T-helper 17 cell (primary cell): ENCODE measurements around the gene EXT2. TPM values are rescaled to one million over a fixed set of nuclear protein-coding genes. Genes with fewer than 3 reads are reported as not detected.
A peak's percentile ranks its signal among the peaks of the same experiment; 100 is the strongest.

Experiments
- ATAC-seq: fragments of 150-1000 bp; cut with Tn5 transposase; 2 replicates; pipeline ENCODE4 v1.10.0; 2021; ENCODE audit warnings: mild to moderate bottlenecking, moderate library complexity
- DNase-seq, 3 donors: peaks; one replicate each; pipeline versions ENCODE4 v3.0.0 to v3.0.0-alpha.2; 2020 to 2021
- H3K9me3 ChIP-seq: one replicate; pipeline ENCODE4 v1.7.0; 2013; ENCODE audit warnings: low read length, mild to moderate bottlenecking; ENCODE audit not compliant: control insufficient read depth, poor library complexity, severe bottlenecking
- H3K27ac Mint-ChIP-seq: one replicate; pipeline ENCODE4 v1.8.0; 2022; ENCODE audit warnings: mild to moderate bottlenecking, moderate library complexity, mixed read lengths
- H3K27me3 Mint-ChIP-seq: one replicate; pipeline ENCODE4 v1.8.0; 2022; ENCODE audit warnings: mixed read lengths
- H3K36me3 Mint-ChIP-seq: one replicate; pipeline ENCODE4 v1.8.0; 2022; ENCODE audit warnings: low read depth, mixed read lengths
- H3K4me1 Mint-ChIP-seq: one replicate; pipeline ENCODE4 v1.8.0; 2022; ENCODE audit warnings: mild to moderate bottlenecking, mixed read lengths
- H3K4me3 Mint-ChIP-seq: one replicate; pipeline ENCODE4 v1.8.0; 2022; ENCODE audit warnings: mild to moderate bottlenecking, moderate library complexity, mixed read lengths
- total RNA-seq, 4 donors: library from RNA in 2 of 4; stranded (reverse) in 2 of 4; gene quantifications; one replicate each; pipeline ENCODE4 v1.2.3 and lab custom pipeline; 2022 to 2026

EXT2 gene
- total RNA-seq, 2 donors from 2014 or later: 23.6 to 28.0 TPM

DNA sequence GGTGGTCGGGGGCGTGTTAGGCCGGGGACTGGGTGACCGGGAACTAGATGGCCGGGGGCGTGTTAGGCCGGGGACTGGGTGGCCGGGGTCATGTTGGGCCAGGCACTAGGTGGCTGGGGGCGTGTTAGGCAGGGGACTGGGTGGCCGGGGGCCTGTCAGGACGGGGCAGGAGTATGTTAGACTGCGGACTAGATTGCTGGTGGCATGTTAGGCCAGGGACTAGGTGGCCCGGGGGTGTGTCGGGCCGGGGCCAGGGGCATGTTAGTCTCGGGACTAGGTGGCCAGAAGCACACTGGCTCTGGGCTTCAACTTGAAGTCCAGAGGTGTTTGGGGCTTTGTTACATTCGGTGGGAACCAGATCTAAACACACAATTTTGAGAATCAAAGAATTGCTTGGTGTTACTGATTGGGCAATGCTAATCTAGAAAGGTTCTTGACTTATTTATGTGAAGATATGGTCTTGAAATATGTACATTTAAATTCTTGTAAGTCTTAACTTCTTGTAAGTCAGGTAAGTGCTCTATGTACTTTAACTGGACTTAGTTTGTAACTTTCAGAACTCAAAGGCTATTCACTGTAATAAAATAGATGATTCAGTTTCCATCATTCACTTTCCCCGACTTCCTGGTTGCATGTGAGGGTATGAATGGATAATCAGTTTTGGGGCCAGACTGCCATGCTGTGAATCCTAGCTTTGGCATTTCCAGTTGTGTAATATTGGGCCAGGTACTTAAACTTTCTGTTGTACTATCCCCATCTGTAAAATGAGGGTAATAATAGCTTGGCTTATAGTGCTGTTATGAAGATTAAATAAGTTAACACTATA is 1.1 kb downstream of the EXT2 start:
- Mint-ChIP-seq H3K4me3 (peak overlapping the region; percentile 86), H3K27me3 (no peaks in the 10 kb centered on the region), H3K36me3 (peaks cover 2% of the 10 kb centered on the region), H3K4me1 (peaks cover 30% of the 10 kb centered on the region), H3K27ac (peak overlapping the region; percentile 70)
- DNase-seq: no peak
- no peaks in the 10 kb centered on the region for H3K9me3 ChIP-seq
- ATAC-seq: no peak

DNA sequence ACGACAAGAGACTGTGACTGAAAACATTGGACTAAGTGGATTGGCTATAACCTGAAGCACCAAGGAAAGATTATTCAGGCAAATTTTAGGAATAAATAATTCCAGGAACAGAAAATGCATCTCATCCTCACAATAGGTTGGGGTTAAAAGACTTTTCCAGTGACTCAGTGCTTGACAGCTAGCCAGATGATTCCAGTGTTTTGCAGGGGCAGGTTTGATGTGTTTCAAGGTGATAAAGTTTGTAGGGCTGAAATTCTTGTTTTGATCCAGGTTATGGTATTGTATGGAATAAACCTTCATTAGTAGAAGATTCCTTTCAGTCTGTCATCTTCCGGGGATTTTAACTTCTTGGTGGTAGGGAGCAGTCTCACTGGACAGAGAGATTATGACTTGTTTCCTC is 2.3 kb downstream of the EXT2 start:
- ATAC-seq (no peak), DNase-seq (no peak)
- no peaks in the 10 kb centered on the region for H3K9me3 ChIP-seq
- H3K4me1 Mint-ChIP-seq: peaks cover 38% of the 10 kb centered on the region
- H3K27ac Mint-ChIP-seq: no peak overlapping the region
- H3K36me3 Mint-ChIP-seq: peaks cover 2% of the 10 kb centered on the region
- H3K27me3 Mint-ChIP-seq: no peaks in the 10 kb centered on the region
- H3K4me3 Mint-ChIP-seq: no peak overlapping the region

DNA sequence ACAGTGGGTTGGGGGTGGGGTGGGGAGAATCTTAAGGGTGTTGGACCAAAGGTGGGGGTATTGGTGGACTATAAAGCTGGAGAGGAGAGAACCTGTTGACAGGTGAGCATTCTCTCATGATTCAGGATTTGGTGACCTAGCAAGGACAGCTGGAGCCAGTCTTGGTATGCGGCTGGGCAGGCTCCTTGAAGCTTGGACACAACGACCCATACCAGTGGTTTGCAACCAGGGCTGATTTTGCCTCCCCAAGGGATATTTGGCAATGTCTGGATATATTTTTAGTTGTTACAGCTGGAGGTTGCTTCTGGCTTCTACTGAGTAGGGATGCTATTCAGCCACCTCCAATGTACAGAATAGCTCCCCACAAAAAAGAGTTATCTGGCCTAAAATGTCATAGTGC is 5.6 kb downstream of the EXT2 start:
- H3K9me3 ChIP-seq: no peaks in the 10 kb centered on the region
- no peak overlapping the region for H3K27ac Mint-ChIP-seq
- ATAC-seq: no peak
- peaks cover 34% of the 10 kb centered on the region for H3K4me1 Mint-ChIP-seq
- no peak for DNase-seq
- H3K27me3 Mint-ChIP-seq: no peaks in the 10 kb centered on the region
- H3K36me3 Mint-ChIP-seq: peaks cover 2% of the 10 kb centered on the region
- H3K4me3 Mint-ChIP-seq: no peak overlapping the region

DNA sequence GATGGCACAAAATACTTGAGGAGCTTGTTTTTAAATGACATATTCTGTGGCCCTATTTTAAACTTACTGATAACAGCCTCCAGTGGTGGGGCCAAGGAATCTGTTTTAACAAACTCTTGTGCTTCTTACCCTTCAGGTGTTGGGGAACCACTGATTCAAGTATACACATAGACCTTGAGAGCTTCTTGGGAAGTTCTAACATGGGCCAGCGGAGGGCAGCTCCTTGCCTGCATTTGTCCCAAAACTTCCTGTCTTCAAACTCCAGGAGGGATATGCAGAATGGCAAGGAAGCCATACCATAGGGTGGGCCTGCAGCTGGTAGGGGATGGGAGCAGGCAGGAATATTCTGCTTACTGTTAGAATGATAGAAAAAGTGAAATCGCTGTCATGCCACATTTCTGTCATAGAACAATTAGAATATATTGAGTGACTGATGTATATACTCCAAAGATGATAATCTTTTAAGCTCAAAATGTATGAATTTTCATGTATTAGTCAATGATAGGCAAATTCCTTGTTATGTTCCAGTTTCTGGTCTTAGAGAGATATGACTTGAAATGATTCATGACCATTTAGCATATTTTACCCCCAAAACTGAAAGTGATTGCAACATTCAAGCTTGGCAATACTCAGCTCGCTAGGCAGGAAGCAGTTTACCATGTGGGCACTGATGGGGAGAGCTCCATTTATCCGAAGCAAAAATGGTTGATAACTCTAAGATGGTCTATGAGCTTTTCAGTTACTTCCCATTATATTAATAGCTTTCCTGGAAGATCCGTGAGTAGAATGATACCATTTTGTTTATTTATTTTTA is 9.2 kb downstream of the EXT2 start:
- H3K4me1 Mint-ChIP-seq: peaks cover 22% of the 10 kb centered on the region
- no peak overlapping the region for H3K27ac Mint-ChIP-seq
- ATAC-seq (no peak), DNase-seq (no peak)
- H3K36me3 Mint-ChIP-seq: peaks cover 2% of the 10 kb centered on the region
- H3K27me3 Mint-ChIP-seq: no peaks in the 10 kb centered on the region
- no peak overlapping the region for H3K4me3 Mint-ChIP-seq
- H3K9me3 ChIP-seq: no peaks in the 10 kb centered on the region

DNA sequence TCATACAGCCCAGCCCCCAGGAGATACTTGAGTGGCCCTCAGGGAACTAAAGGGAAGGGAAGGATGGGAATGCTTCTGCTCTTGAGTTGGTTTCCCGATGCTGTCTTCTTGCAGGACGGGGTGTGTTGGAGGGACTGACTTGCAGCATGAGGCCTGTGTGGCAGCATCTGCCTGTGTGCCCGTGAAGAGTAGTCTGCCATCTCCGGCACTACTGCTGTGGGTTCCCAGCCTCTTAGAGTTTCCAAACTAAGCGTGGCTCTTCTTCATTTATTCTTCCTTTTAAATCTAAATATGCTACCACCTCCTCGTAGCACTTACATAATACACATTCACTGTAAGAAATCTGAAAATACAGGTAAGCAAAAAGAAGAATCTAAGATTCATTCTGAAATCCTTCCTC is 12.8 kb downstream of the EXT2 start:
- no peaks in the 10 kb centered on the region for H3K27me3 Mint-ChIP-seq
- H3K9me3 ChIP-seq: no peaks in the 10 kb centered on the region
- H3K4me3 Mint-ChIP-seq: no peak overlapping the region
- DNase-seq (no peak), ATAC-seq (no peak)
- no peak overlapping the region for H3K27ac Mint-ChIP-seq
- H3K36me3 Mint-ChIP-seq: peaks cover 8% of the 10 kb centered on the region
- H3K4me1 Mint-ChIP-seq: peaks cover 18% of the 10 kb centered on the region

DNA sequence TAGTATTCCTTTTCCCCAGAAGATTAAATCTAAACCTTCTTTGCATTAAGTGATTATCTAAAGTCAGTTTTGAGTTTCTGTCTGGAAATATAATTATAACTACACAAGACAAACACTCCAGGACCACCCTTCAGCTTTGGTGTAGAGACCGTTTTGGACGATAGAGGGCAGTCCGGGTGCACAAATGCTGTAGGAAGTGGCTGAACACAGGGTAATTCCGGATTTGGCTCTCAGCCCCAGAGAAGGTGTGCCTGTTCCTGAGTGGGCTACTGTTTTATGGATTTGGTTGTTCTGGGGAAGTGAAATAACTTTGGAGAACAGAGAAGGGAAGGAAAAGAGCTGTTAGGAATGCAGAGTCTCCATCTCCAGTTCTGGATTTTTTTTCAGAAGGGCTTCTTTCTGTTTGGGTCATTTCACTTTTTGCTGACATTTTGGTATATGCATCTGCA is 14.8 kb downstream of the EXT2 start:
- Mint-ChIP-seq H3K4me3 (no peak overlapping the region), H3K27ac (peak overlapping the region; percentile 66), H3K27me3 (no peaks in the 10 kb centered on the region), H3K4me1 (peaks cover 22% of the 10 kb centered on the region), H3K36me3 (peaks cover 18% of the 10 kb centered on the region)
- no peaks in the 10 kb centered on the region for H3K9me3 ChIP-seq
- DNase-seq (peak in 2 of 3 donors; percentile 10 to 45), ATAC-seq (peak; percentile 90)

DNA sequence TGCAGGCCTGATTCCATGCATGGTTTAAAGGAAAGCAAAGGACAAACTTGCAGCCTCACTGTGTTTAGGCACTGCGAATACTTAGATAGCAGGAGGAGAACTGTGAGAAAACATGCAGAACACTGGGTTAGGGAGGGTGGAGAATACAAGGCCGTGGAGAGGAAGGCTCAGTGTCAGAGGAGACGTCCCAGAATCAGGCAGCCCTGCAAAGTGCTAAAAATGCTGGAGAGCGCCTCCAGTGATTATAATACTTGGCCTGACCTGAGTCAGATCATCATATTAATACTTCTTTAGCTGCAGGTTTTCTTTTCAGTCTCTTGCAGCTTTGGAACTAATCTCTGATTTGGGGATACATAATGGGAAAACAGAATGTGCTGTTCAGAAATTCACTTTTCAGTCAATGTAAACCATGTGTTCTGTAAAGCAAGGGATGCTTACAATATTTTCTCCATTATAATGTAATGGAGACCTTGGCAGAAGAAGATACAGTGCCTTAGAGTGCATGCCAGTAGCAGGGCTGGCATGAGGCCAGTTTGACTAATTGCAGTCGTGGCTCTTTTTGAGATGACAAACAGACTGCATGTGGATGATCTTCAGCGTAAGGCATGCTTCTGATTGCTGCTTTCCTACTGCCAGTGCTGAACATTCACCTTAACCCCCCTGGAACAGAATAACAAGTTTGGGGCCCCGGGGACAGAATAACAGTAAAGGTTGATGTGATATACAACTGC is 16.8 kb downstream of the EXT2 start:
- Mint-ChIP-seq H3K36me3 (peaks cover 25% of the 10 kb centered on the region), H3K4me3 (no peak overlapping the region), H3K27me3 (no peaks in the 10 kb centered on the region), H3K4me1 (peaks cover 20% of the 10 kb centered on the region), H3K27ac (no peak overlapping the region)
- ATAC-seq: no peak
- no peaks in the 10 kb centered on the region for H3K9me3 ChIP-seq
- no peak for DNase-seq

DNA sequence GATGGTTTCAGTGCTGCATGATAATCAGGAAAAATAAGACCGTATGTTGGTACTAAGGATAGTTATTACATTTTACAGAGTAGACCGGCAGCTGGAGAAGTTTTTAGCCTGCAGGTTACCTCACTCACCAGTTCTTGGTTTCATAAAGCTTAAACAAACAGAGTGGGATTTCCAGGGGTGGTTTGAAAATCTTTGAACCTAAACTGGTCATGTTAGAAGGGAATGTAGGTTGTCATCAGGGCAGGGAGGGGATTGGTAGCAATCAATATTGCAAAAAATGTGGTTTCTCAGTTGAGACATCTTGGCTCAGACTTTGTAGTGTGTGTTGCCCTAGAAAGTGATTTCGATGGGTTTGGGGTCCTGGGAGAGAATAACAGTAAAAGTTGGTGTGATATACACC is 17.5 kb downstream of the EXT2 start:
- Mint-ChIP-seq H3K4me1 (peaks cover 20% of the 10 kb centered on the region), H3K27ac (no peak overlapping the region), H3K27me3 (no peaks in the 10 kb centered on the region), H3K36me3 (peaks cover 27% of the 10 kb centered on the region), H3K4me3 (no peak overlapping the region)
- ATAC-seq (no peak), DNase-seq (no peak)
- H3K9me3 ChIP-seq: no peaks in the 10 kb centered on the region

DNA sequence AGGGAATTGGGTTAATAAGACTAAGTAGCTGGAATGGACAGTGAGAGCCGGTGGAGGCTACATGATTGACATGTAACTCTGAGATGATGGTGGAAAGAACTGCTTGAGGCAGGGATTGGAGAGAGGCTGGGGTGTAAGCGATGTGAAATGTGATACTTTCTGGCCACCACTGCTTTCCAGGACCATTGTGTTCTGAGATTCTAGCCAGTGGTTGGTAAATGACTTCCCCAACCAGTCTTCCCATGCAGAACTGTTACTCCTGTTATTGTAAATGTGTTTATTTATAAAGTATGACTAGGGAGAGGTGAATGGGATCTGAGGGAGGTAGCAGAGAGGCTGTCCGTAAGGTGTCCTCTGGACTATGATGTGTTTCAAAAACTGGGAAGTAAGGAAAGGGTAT is 18.1 kb downstream of the EXT2 start:
- no peak overlapping the region for H3K4me3 Mint-ChIP-seq
- H3K36me3 Mint-ChIP-seq: peaks cover 27% of the 10 kb centered on the region
- no peak for ATAC-seq

DNA sequence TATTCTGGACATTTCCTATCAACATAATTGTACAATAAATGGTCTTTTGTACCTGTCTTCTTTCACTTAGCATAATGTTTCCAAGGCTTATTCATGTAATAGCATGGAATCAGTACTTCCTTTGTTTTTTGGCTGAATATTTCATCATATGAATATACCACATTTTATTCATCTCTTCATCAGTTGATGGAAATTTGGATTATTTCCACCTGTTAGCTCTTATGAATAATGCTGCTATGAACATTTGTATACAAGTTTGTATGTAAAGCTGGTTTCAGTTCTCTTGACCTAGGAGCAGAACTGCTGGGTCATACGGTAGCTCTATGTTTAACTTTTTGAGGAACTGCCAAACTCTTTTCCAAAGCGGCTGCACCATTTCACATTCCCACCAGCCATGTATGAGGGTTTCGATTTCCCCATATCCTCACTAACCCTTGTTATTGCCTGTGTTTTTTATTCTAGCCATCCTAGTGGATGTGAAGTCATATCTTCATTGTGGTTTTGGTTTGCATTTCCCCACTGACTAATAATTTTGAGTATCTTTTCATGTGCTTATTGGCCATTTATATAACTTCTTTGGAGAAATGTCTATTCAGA is 20.9 kb downstream of the EXT2 start:
- Mint-ChIP-seq H3K4me3 (no peak overlapping the region), H3K27me3 (no peaks in the 10 kb centered on the region), H3K27ac (no peak overlapping the region), H3K36me3 (peaks cover 25% of the 10 kb centered on the region), H3K4me1 (peaks cover 13% of the 10 kb centered on the region)
- ATAC-seq (no peak), DNase-seq (no peak)
- no peaks in the 10 kb centered on the region for H3K9me3 ChIP-seq

More for the DNA sequence above, 18.1 kb downstream of the EXT2 start:
- DNase-seq: no peak
- H3K9me3 ChIP-seq: no peaks in the 10 kb centered on the region
- H3K27me3 Mint-ChIP-seq: no peaks in the 10 kb centered on the region
- H3K27ac Mint-ChIP-seq: no peak overlapping the region
- peaks cover 20% of the 10 kb centered on the region for H3K4me1 Mint-ChIP-seq

DNA sequence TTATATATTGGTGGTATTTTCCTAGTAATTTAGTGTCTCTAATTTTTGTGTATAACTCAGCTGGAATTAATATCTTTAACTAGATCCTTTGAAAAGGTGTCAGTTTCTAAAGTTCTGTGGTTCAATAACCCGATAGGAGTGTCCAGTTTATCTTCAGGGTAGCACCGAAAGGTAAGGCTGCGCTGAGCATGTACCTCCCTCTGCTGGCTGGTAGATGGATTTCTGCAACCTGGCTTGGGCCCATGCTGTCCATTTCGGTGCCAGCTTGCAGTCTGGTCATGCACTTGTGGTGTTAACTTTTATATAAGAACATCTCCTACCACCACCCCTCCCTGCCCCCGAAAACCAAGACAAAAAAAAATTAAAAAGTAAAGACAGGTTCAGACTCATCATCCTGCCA is 24.7 kb downstream of the EXT2 start:
- H3K27ac Mint-ChIP-seq: no peak overlapping the region
- H3K36me3 Mint-ChIP-seq: peaks cover 18% of the 10 kb centered on the region

DNA sequence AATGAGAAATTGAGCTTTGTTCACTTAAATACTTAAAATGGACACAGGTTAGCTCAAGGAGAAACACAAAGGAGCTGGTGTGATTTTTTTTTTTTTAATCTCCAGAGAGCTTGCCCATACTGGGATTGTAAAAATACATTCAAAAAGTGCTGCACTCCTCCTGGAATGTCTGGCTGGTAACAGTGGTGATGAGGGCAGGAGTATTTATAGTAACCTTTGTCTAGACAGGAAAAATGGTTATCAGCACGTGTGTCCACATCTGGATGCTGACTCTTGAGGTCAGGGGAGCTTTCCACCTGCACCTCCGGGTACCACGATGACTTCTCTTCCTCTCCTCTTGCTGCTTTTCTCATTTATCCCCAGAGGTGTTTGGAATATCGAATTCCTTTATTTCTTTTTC is 30.1 kb downstream of the EXT2 start:
- Mint-ChIP-seq H3K4me3 (no peak overlapping the region), H3K4me1 (peaks cover 13% of the 10 kb centered on the region), H3K27ac (no peak overlapping the region), H3K27me3 (no peaks in the 10 kb centered on the region), H3K36me3 (peaks cover 29% of the 10 kb centered on the region)
- no peak for DNase-seq
- no peak for ATAC-seq
- H3K9me3 ChIP-seq: no peaks in the 10 kb centered on the region

More for the DNA sequence above, 24.7 kb downstream of the EXT2 start:
- Mint-ChIP-seq H3K4me3 (no peak overlapping the region), H3K4me1 (peaks cover 6% of the 10 kb centered on the region), H3K27me3 (no peaks in the 10 kb centered on the region)
- no peaks in the 10 kb centered on the region for H3K9me3 ChIP-seq
- ATAC-seq (no peak), DNase-seq (no peak)

DNA sequence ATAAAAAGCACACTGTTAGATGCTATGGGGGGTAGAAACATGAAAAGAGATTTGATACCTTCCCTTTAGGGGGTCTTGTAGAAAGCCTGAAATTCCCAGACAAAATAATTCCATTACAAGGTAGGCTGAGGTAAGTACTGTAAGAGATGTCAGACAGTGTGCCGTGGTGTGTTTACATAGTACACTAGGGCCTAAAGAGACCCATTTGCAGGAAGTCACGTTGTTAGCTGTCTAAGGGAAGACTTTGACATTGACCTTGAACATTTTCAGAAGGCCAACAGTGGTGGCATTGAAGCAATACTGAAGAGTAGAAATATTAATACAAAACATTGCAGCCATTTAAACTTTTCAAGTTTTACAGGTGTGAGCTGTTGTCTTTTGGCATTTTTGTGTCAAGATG is 30.8 kb downstream of the EXT2 start:
- Mint-ChIP-seq H3K4me3 (no peak overlapping the region), H3K27ac (no peak overlapping the region), H3K36me3 (peaks cover 31% of the 10 kb centered on the region), H3K4me1 (peaks cover 13% of the 10 kb centered on the region), H3K27me3 (no peaks in the 10 kb centered on the region)
- no peak for DNase-seq
- no peaks in the 10 kb centered on the region for H3K9me3 ChIP-seq
- no peak for ATAC-seq
